ENCODE results near the gene LIN7A. TPM values are rescaled to one million over a fixed set of nuclear protein-coding genes. Genes with fewer than 3 reads are reported as not detected.
"Not testable (repeated sequence)": the region's sequence is repeated elsewhere in the genome, so short reads cannot be mapped to it uniquely, and the experiment has no call there.

Gene LIN7A
- total RNA-seq, 1 donor = 0.81 TPM

- no peak for DNase-seq (ENCODE audit: low read depth in 2 of 3, low spot score in 2 of 3)
Measured at GRCh38 chr12:80815351-80815750, 122.4 kb downstream of the LIN7A start.

GRCh38 chr12:80814453-80814852 is 123.3 kb downstream of the LIN7A start:
- no peak for DNase-seq (ENCODE audit: low read depth in 2 of 3, low spot score in 2 of 3)

GRCh38 chr12:80813820-80814219 is 123.9 kb downstream of the LIN7A start:
- DNase-seq (ENCODE audit: low read depth in 2 of 3, low spot score in 2 of 3) = no peak

GRCh38 chr12:80811957-80812708 is 125.6 kb downstream of the LIN7A start:
- no peak for DNase-seq (ENCODE audit: low read depth in 2 of 3, low spot score in 2 of 3)

- DNase-seq (ENCODE audit: low read depth in 2 of 3, low spot score in 2 of 3) = no peak
Measured at GRCh38 chr12:80810874-80811273, 126.9 kb downstream of the LIN7A start.

GRCh38 chr12:80807640-80808288 is 130.0 kb downstream of the LIN7A start:
- no peak for DNase-seq (ENCODE audit: low read depth in 2 of 3, low spot score in 2 of 3)

GRCh38 chr12:80805106-80805505 is 132.6 kb downstream of the LIN7A start:
- no peak for DNase-seq (ENCODE audit: low read depth in 2 of 3, low spot score in 2 of 3)

GRCh38 chr12:80802652-80803400 is 134.9 kb downstream of the LIN7A start:
- DNase-seq (ENCODE audit: low read depth in 2 of 3, low spot score in 2 of 3) = no peak

GRCh38 chr12:80798281-80798680 is 139.5 kb downstream of the LIN7A start:
- no peak for DNase-seq (ENCODE audit: low read depth in 2 of 3, low spot score in 2 of 3)

- DNase-seq (ENCODE audit: low read depth in 2 of 3, low spot score in 2 of 3) = no peak
Measured at GRCh38 chr12:80794551-80794950, 143.2 kb downstream of the LIN7A start.

- DNase-seq (ENCODE audit: low read depth in 2 of 3, low spot score in 2 of 3) = no peak
Measured at GRCh38 chr12:80792861-80793260, 144.9 kb downstream of the LIN7A start.

GRCh38 chr12:80791863-80792262 is 145.9 kb downstream of the LIN7A start:
- DNase-seq (ENCODE audit: low read depth in 2 of 3, low spot score in 2 of 3) = no peak

- DNase-seq (ENCODE audit: low read depth in 2 of 3, low spot score in 2 of 3) = not testable (repeated sequence)
Measured at GRCh38 chr12:80788407-80788806, 149.3 kb downstream of the LIN7A start.

- not testable (repeated sequence) for DNase-seq (ENCODE audit: low read depth in 2 of 3, low spot score in 2 of 3)
Measured at GRCh38 chr12:80782963-80783470, 154.7 kb downstream of the LIN7A start.

- no peak for DNase-seq (ENCODE audit: low read depth in 2 of 3, low spot score in 2 of 3)
Measured at GRCh38 chr12:80781313-80781712, 156.4 kb downstream of the LIN7A start.

- DNase-seq (ENCODE audit: low read depth in 2 of 3, low spot score in 2 of 3) = no peak
Measured at GRCh38 chr12:80780746-80781145, 157.0 kb downstream of the LIN7A start.

- DNase-seq (ENCODE audit: low read depth in 2 of 3, low spot score in 2 of 3) = peak in 2 of 3 donors; percentile 31 to 72
Measured at GRCh38 chr12:80778005-80778541, 159.7 kb downstream of the LIN7A start.

- DNase-seq (ENCODE audit: low read depth in 2 of 3, low spot score in 2 of 3) = no peak
Measured at GRCh38 chr12:80777587-80777986, 160.1 kb downstream of the LIN7A start.

GRCh38 chr12:80776706-80777105 is 161.0 kb downstream of the LIN7A start:
- no peak for DNase-seq (ENCODE audit: low read depth in 2 of 3, low spot score in 2 of 3)

GRCh38 chr12:80770958-80771357 is 166.8 kb downstream of the LIN7A start:
- no peak for DNase-seq (ENCODE audit: low read depth in 2 of 3, low spot score in 2 of 3)

- DNase-seq (ENCODE audit: low read depth in 2 of 3, low spot score in 2 of 3) = no peak
Measured at GRCh38 chr12:80769553-80770140, 168.1 kb downstream of the LIN7A start.
